ENCODE measurements around the gene RPL13A.

The RPL13A gene

DNA sequence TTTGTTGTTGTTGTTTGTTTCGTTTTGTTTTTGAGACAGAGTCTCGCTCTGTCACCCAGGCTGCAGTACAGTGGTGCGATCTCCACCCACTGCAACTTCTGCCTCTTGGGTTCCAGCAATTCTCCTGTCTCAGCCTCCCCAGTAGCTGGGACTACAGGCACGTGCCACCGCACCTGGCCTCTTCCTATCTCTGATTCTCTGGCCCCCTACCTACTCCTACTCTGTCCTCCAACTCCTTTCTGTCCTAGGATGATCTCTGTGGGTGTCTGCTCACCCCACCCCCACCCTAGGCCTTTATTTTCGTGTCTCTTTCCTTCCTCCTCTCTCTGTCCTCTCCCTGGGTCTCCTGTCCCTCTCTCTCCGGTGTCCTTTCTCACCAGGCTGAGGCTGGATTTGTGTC, 37.0 kb upstream of the RPL13A start:
- peak overlapping the region; percentile 5; the same call in 1 of the 2 replicates for H3K9ac ChIP-seq (ENCODE audit: low read length)
- DNase-seq: no peak
- H3K4me3 ChIP-seq (ENCODE audit: low read length): 0 out of 2 replicates have a peak overlapping the region, but pooled peaks have one; percentile 5

DNA sequence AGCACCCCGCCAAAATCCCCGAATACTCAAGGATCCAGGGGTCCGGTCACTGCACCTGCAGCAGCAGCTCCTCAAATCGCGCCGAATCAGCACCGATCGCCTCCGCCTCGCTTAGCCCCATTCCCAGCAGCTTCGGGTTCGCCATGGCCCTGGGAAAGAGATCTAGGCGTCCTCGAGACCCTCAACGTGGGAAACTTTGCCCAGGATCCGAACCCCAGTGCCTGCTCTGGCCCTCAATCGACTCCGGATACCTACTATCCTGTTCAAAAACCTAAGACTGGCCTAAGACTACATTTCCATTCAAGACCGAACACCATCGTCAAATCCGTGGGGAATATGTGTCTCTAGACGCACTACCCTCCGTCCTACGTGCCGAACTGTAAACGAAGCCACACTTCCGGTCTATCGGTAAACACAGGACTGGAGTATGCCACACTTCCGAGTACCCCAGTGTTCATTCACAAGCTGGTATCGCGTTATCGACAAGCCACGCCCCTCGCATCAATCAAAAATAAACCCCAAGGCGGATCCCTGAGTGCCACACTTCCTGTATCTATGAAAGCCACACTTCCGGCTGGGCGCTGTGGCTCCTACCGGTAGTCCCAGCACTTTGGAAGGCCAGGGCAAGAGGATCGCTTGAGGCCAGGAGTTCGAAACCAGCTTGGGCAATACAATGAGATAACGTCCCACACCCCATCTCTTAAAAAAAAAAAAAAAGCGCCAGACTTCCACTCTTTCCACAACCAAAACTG, 35.8 kb upstream of the RPL13A start, which contains the start of gene PIH1D1:
Gene PIH1D1 (minus strand): TSS at position 385 of the 752 bp plus-strand sequence. CDS start 240 bp downstream, at position 145.
- Histone ChIP-seq H3K4me3 (ENCODE audit: low read length) (peak within 1 kb of the TSS; percentile 84), H2AFZ (ENCODE audit: low read length) (peak within 1 kb of the TSS; percentile 55; the same call in 1 of the 2 replicates), H3K4me1 (ENCODE audit: low read length) (peaks cover 12% of the 10 kb centered on the region; the same call in 1 of the 2 replicates), H3K9me2 (replicated peaks; ENCODE audit: insufficient read depth, low read length) (no peaks in the 10 kb centered on the region), H3K9me3 (replicated peaks; ENCODE audit: insufficient read depth, low read length) (no peaks in the 10 kb centered on the region), H3K36me3 (replicated peaks; ENCODE audit: insufficient read depth, low read length) (no peaks in the 10 kb centered on the region), H3K27ac (ENCODE audit: low read length) (peak within 1 kb of the TSS; percentile 75; the same call in 1 of the 2 replicates), H3K79me2 (ENCODE audit: low read length) (peaks cover 37% of the 10 kb centered on the region), H3F3A (ENCODE audit: insufficient read depth, low read length) (peaks cover 19% of the 10 kb centered on the region), H3K4me2 (ENCODE audit: low read depth, low read length) (peak within 1 kb of the TSS; percentile 80), H3K9ac (ENCODE audit: low read length) (peak within 1 kb of the TSS; percentile 87), H3K27me3 (replicated peaks; ENCODE audit: insufficient read depth, low read length) (no peaks in the 10 kb centered on the region), H4K20me1 (ENCODE audit: insufficient read depth, low read length) (no peaks in the 10 kb centered on the region)
- peak; percentile 100 for DNase-seq
- TF ChIP-seq, protein P1, sequence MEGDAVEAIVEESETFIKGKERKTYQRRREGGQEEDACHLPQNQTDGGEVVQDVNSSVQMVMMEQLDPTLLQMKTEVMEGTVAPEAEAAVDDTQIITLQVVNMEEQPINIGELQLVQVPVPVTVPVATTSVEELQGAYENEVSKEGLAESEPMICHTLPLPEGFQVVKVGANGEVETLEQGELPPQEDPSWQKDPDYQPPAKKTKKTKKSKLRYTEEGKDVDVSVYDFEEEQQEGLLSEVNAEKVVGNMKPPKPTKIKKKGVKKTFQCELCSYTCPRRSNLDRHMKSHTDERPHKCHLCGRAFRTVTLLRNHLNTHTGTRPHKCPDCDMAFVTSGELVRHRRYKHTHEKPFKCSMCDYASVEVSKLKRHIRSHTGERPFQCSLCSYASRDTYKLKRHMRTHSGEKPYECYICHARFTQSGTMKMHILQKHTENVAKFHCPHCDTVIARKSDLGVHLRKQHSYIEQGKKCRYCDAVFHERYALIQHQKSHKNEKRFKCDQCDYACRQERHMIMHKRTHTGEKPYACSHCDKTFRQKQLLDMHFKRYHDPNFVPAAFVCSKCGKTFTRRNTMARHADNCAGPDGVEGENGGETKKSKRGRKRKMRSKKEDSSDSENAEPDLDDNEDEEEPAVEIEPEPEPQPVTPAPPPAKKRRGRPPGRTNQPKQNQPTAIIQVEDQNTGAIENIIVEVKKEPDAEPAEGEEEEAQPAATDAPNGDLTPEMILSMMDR (IDR thresholded peaks at IDR 0.05; ENCODE audit: low read length): no peak
- TF ChIP-seq EZH2phosphoT487 (IDR thresholded peaks at IDR 0.05; ENCODE audit: low read length) (no peak), EZH2 (optimal IDR thresholded peaks at IDR 0.05; ENCODE audit: low read depth, low read length) (no peak)

More for the DNA sequence above, 37.0 kb upstream of the RPL13A start:
- H3K79me2 ChIP-seq (ENCODE audit: low read length): peaks cover 35% of the 10 kb centered on the region
- no peaks in the 10 kb centered on the region for H3K36me3 ChIP-seq (replicated peaks; ENCODE audit: insufficient read depth, low read length)
- no peaks in the 10 kb centered on the region for H4K20me1 ChIP-seq (ENCODE audit: insufficient read depth, low read length)
- H3K4me1 ChIP-seq (ENCODE audit: low read length): peaks cover 12% of the 10 kb centered on the region; the same call in 1 of the 2 replicates
- TF ChIP-seq, protein P1 (IDR thresholded peaks at IDR 0.05; ENCODE audit: low read length): no peak
- TF ChIP-seq EZH2phosphoT487 (IDR thresholded peaks at IDR 0.05; ENCODE audit: low read length): no peak
- no peak for TF ChIP-seq EZH2 (optimal IDR thresholded peaks at IDR 0.05; ENCODE audit: low read depth, low read length)
- H3K27me3 ChIP-seq (replicated peaks; ENCODE audit: insufficient read depth, low read length): no peaks in the 10 kb centered on the region
- H3K9me2 ChIP-seq (replicated peaks; ENCODE audit: insufficient read depth, low read length): no peaks in the 10 kb centered on the region
- no peak overlapping the region for H3K27ac ChIP-seq (ENCODE audit: low read length)
- H3K4me2 ChIP-seq (ENCODE audit: low read depth, low read length): peak overlapping the region; percentile 80
- no peak overlapping the region for H2AFZ ChIP-seq (ENCODE audit: low read length)
- H3F3A ChIP-seq (ENCODE audit: insufficient read depth, low read length): peaks cover 19% of the 10 kb centered on the region
- H3K9me3 ChIP-seq (replicated peaks; ENCODE audit: insufficient read depth, low read length): no peaks in the 10 kb centered on the region

DNA sequence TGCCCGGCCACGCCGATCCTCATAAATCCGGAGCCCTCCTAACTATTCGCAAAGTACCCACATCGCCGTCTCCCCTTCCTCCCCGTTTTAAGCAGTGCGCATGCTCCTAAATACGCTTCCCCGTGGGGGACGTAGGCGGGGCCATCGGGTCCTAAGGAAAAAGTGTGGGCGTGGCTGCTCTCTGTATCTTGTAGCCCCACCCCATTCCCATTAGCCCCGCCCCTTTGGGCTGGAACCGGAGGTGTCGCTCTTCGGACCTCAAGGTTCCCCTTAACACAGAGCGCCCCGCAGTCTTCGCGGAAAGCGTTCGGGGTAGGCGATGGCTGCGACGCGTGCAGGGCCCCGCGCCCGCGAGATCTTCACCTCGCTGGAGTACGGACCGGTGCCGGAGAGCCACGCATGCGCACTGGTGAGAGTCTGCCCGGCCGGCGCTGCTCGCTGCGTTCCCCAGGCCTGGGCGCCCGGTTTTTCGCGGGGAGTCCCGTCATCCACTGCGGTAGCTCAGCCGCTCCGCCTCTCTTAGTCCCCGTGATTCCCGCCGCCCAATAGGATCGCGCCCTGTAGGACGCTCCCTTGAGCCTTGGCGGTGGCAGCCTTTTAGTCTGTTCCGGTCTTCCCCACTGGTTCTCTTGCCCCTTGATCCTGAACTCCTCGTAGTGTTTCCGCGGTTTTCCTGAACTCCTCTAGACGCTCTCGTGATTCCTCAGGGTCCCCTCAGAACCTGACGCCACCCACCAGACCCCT, 34.2 kb upstream of the RPL13A start, which contains the start of gene ALDH16A1:
Gene ALDH16A1 (plus strand): TSS at position 213 of the 744 bp plus-strand sequence. CDS start 107 bp downstream, at position 320.
- H3K36me3 ChIP-seq (replicated peaks; ENCODE audit: insufficient read depth, low read length): no peaks in the 10 kb centered on the region
- no peaks in the 10 kb centered on the region for H4K20me1 ChIP-seq (ENCODE audit: insufficient read depth, low read length)
- H3K9me2 ChIP-seq (replicated peaks; ENCODE audit: insufficient read depth, low read length): no peaks in the 10 kb centered on the region
- H3K27me3 ChIP-seq (replicated peaks; ENCODE audit: insufficient read depth, low read length): no peaks in the 10 kb centered on the region
- H3F3A ChIP-seq (ENCODE audit: insufficient read depth, low read length): peaks cover 16% of the 10 kb centered on the region
- H3K4me1 ChIP-seq (ENCODE audit: low read length): peaks cover 17% of the 10 kb centered on the region
- H2AFZ ChIP-seq (ENCODE audit: low read length): peak within 1 kb of the TSS; percentile 55
- peak; percentile 98 for DNase-seq
- peak within 1 kb of the TSS; percentile 59 for H3K4me2 ChIP-seq (ENCODE audit: low read depth, low read length)
- peaks cover 37% of the 10 kb centered on the region for H3K79me2 ChIP-seq (ENCODE audit: low read length)
- no peaks in the 10 kb centered on the region for H3K9me3 ChIP-seq (replicated peaks; ENCODE audit: insufficient read depth, low read length)
- TF ChIP-seq, protein P1 (IDR thresholded peaks at IDR 0.05; ENCODE audit: low read length): no peak
- TF ChIP-seq EZH2phosphoT487 (IDR thresholded peaks at IDR 0.05; ENCODE audit: low read length): no peak
- TF ChIP-seq EZH2 (optimal IDR thresholded peaks at IDR 0.05; ENCODE audit: low read depth, low read length): no peak
- peak within 1 kb of the TSS; percentile 87 for H3K9ac ChIP-seq (ENCODE audit: low read length)
- H3K4me3 ChIP-seq (ENCODE audit: low read length): peak within 1 kb of the TSS; percentile 70
- H3K27ac ChIP-seq (ENCODE audit: low read length): peak within 1 kb of the TSS; percentile 75
